GM23248 (cell line): Measurements from ENCODE around the gene AHRR. TPM values are rescaled to one million over a fixed set of nuclear protein-coding genes. Genes with fewer than 3 reads are reported as not detected.
A peak's percentile ranks its signal among the peaks of the same experiment; 100 is the strongest.
"Not testable (repeated sequence)": the region's sequence is repeated elsewhere in the genome, so short reads cannot be mapped to it uniquely, and the experiment has no call there.

Source experiments
- DNase-seq: peaks from one replicate; pipeline ENCODE4 v3.0.0-alpha.2; 2015
- H2AFZ ChIP-seq: fragments of 200-600 bp; sonication (generic); 2 replicates; pipeline ENCODE4 v1.6.1; 2016; ENCODE audit warnings: antibody characterized with exemption
- H3F3A ChIP-seq: fragments of 200-600 bp; sonication (generic); 2 replicates; pipeline ENCODE4 v1.6.1; 2016; ENCODE audit warnings: mild to moderate bottlenecking, antibody characterized with exemption, mixed run types; ENCODE audit not compliant: insufficient read depth
- H3K27ac ChIP-seq: fragments of 200-600 bp; sonication (generic); 2 replicates; pipeline ENCODE4 v1.5.1; 2016; ENCODE audit warnings: mild to moderate bottlenecking
- H3K27me3 ChIP-seq: fragments of 200-600 bp; sonication (generic); replicated peaks from 2 replicates; pipeline ENCODE4 v1.6.1; 2016; ENCODE audit warnings: mild to moderate bottlenecking; ENCODE audit not compliant: insufficient read depth
- H3K36me3 ChIP-seq: fragments of 200-600 bp; sonication (generic); 2 replicates; pipeline ENCODE4 v1.6.1; 2016; ENCODE audit warnings: low read depth, mild to moderate bottlenecking
- H3K4me1 ChIP-seq: fragments of 200-600 bp; sonication (generic); 2 replicates; pipeline ENCODE4 v1.6.1; 2016; ENCODE audit warnings: mild to moderate bottlenecking; ENCODE audit not compliant: insufficient read depth
- H3K4me2 ChIP-seq: fragments of 200-600 bp; sonication (generic); one replicate; pipeline ENCODE4 v1.6.1; 2016; ENCODE audit warnings: mild to moderate bottlenecking; ENCODE audit not compliant: unreplicated experiment
- H3K4me3 ChIP-seq: fragments of 200-600 bp; sonication (generic); 2 replicates; pipeline ENCODE4 v1.5.1; 2016; ENCODE audit warnings: mild to moderate bottlenecking
- H3K79me2 ChIP-seq: fragments of 200-600 bp; sonication (generic); 2 replicates; pipeline ENCODE4 v1.6.1; 2016; ENCODE audit warnings: mild to moderate bottlenecking; ENCODE audit not compliant: insufficient read depth
- H3K9ac ChIP-seq: fragments of 200-600 bp; sonication (generic); 2 replicates; pipeline ENCODE4 v1.6.1; 2016; ENCODE audit warnings: mild to moderate bottlenecking
- H3K9me2 ChIP-seq: fragments of 200-600 bp; sonication (generic); 2 replicates; pipeline ENCODE4 v1.6.1; 2016; ENCODE audit warnings: mixed run types, mild to moderate bottlenecking, moderate library complexity; ENCODE audit not compliant: insufficient read depth
- H3K9me3 ChIP-seq: fragments of 200-600 bp; sonication (generic); one replicate; pipeline ENCODE4 v1.6.1; 2017; ENCODE audit warnings: low read depth
- H4K20me1 ChIP-seq: fragments of 200-600 bp; sonication (generic); 2 replicates; pipeline ENCODE4 v1.6.0; 2016; ENCODE audit not compliant: insufficient read depth
- EZH2 ChIP-seq: fragments of 200-600 bp; sonication (generic); IDR thresholded peaks from 2 replicates; pipeline ENCODE4 v1.6.1; 2018; ENCODE audit warnings: antibody characterized with exemption, mild to moderate bottlenecking; ENCODE audit not compliant: insufficient read depth, poor library complexity, severe bottlenecking
- EZH2phosphoT487 ChIP-seq: fragments of 200-600 bp; sonication (generic); IDR thresholded peaks from 2 replicates; pipeline ENCODE4 v1.6.1; 2018; ENCODE audit warnings: antibody characterized with exemption, moderate library complexity, mild to moderate bottlenecking, low read depth; ENCODE audit not compliant: insufficient read depth
- WGBS, 2 experiments: methylation state at CpG; one replicate each; pipeline ENCODE4 v1.1.6; 2015 to 2017; ENCODE audit warnings: low lambda C conversion rate in 2 of 2, low coverage in 1 of 2; ENCODE audit errors: missing lambda C conversion rate in 2 of 2; 5-methylcytosine and 5-hydroxymethylcytosine counted together
- in situ Hi-C: fragments of 300-500 bp; cut with MboI; formaldehyde crosslinking; loops from 2 replicates; pipeline ENCODE4 v1.15.0; 2020
- polyA plus RNA-seq: library from polyadenylated mRNA; unstranded; fragments of >200 nt; fragmentation: Nextera tagmentation; extraction: Ambion mirVana; gene quantifications from 2 replicates; pipeline ENCODE4 v1.2.1, GENCODE V29; 2016
- total RNA-seq: library from RNA; depleted of rRNA; stranded (reverse); fragments of >200 nt; shearing (Covaris generic); gene quantifications from 2 replicates; pipeline ENCODE4 v1.2.3, GENCODE V29; 2014

The AHRR gene
- total and polyA plus RNA-seq, 2 experiments from 2014 or later: 13.2 to 33.7 TPM

GRCh38 chr5:378976-379742, 57.6 kb downstream of the AHRR start:
- no peak overlapping the region for H3K4me3 ChIP-seq
- in situ Hi-C loops: no loop called here
- peaks cover 8% of the 10 kb centered on the region; the same call in 1 of the 2 replicates for H3K36me3 ChIP-seq
- H3K27ac ChIP-seq: peak overlapping the region; percentile 81
- WGBS, 2 experiments: 87% methylated on average over 16 of the region's 16 CpGs
- H3K27me3 ChIP-seq: no peaks in the 10 kb centered on the region
- peak overlapping the region; percentile 63 for H3K9ac ChIP-seq
- H3K4me1 ChIP-seq: peaks cover 38% of the 10 kb centered on the region
- H3K79me2 ChIP-seq: peaks cover 43% of the 10 kb centered on the region
- peak; percentile 81 for DNase-seq
- peak overlapping the region; percentile 12 for H3K4me2 ChIP-seq
- H3K9me3 ChIP-seq: no peaks in the 10 kb centered on the region
- no peaks in the 10 kb centered on the region for H3K9me2 ChIP-seq
- no peaks in the 10 kb centered on the region for H4K20me1 ChIP-seq
- H3F3A ChIP-seq: peaks cover 43% of the 10 kb centered on the region
- TF ChIP-seq EZH2phosphoT487 (no peak), EZH2 (no peak)
- H2AFZ ChIP-seq: no peak overlapping the region

GRCh38 chr5:380701-381309, 59.3 kb downstream of the AHRR start:
- Histone ChIP-seq H3K9me2 (no peaks in the 10 kb centered on the region), H3K4me2 (no peak overlapping the region), H3K4me1 (peaks cover 35% of the 10 kb centered on the region), H3K27me3 (no peaks in the 10 kb centered on the region), H2AFZ (no peak overlapping the region), H3K79me2 (peaks cover 47% of the 10 kb centered on the region), H4K20me1 (no peaks in the 10 kb centered on the region), H3F3A (peaks cover 43% of the 10 kb centered on the region), H3K27ac (peak overlapping the region; percentile 81), H3K9me3 (no peaks in the 10 kb centered on the region), H3K9ac (peak overlapping the region; percentile 63), H3K36me3 (peaks cover 15% of the 10 kb centered on the region), H3K4me3 (no peak overlapping the region)
- TF ChIP-seq EZH2phosphoT487: no peak
- no peak for TF ChIP-seq EZH2
- peak; percentile 65 for DNase-seq
- 14 to 25% methylated on average over 2 of the region's 2 CpGs for WGBS, 2 experiments
- in situ Hi-C loops: no loop called here

DNA sequence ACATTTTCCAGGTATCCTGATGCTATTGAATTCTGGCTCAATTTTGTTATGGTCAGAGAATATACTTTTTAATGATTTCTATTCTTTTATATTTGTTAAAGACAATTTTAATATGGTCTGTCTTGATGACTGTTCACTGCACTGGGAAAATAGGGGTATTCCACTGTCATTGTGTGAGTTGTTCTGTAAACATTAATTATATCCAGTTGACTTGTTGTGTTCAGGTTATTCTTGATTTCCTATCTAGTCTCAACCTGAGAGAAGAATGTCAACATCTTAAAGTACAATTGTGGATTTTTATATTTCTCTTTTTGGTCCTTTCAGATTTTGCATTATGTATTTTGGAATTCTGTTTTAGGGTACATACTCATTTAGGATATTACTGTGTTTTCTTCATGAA, 61.6 kb downstream of the AHRR start:
- no peak overlapping the region for H3K9ac ChIP-seq
- H3K36me3 ChIP-seq: peaks cover 18% of the 10 kb centered on the region
- H3K79me2 ChIP-seq: peaks cover 60% of the 10 kb centered on the region
- no peak overlapping the region for H3K4me2 ChIP-seq
- H3K27me3 ChIP-seq: no peaks in the 10 kb centered on the region
- H4K20me1 ChIP-seq: no peaks in the 10 kb centered on the region
- peaks cover 33% of the 10 kb centered on the region for H3K4me1 ChIP-seq
- H3K27ac ChIP-seq: no peak overlapping the region
- in situ Hi-C loops: no loop called here
- no peaks in the 10 kb centered on the region for H3K9me3 ChIP-seq
- no peak overlapping the region for H3K4me3 ChIP-seq
- TF ChIP-seq EZH2 (no peak), EZH2phosphoT487 (no peak)
- no peak overlapping the region for H2AFZ ChIP-seq
- DNase-seq: no peak
- no peaks in the 10 kb centered on the region for H3K9me2 ChIP-seq
- H3F3A ChIP-seq: peaks cover 41% of the 10 kb centered on the region

- TF ChIP-seq EZH2phosphoT487 (no peak), EZH2 (no peak)
- 85 to 87% methylated on average over 3 of the region's 3 CpGs for WGBS, 2 experiments
- DNase-seq: no peak
- Histone ChIP-seq H3K36me3 (peaks cover 18% of the 10 kb centered on the region), H3K4me2 (no peak overlapping the region), H3K79me2 (peaks cover 60% of the 10 kb centered on the region), H3K4me1 (peaks cover 27% of the 10 kb centered on the region), H3K9me3 (no peaks in the 10 kb centered on the region), H3K9ac (no peak overlapping the region), H3K4me3 (no peak overlapping the region), H3K27me3 (no peaks in the 10 kb centered on the region), H4K20me1 (no peaks in the 10 kb centered on the region), H3K9me2 (no peaks in the 10 kb centered on the region), H3F3A (peaks cover 35% of the 10 kb centered on the region), H3K27ac (no peak overlapping the region), H2AFZ (no peak overlapping the region)
- in situ Hi-C loops: no loop called here
Measured at GRCh38 chr5:383621-384020, 62.1 kb downstream of the AHRR start.

- H3K4me3 ChIP-seq, H3K9me2 ChIP-seq, H3K27me3 ChIP-seq, DNase-seq, H3K4me2 ChIP-seq, H2AFZ ChIP-seq, H3K27ac ChIP-seq, H4K20me1 ChIP-seq, H3K9ac ChIP-seq, in situ Hi-C loops, H3K9me3 ChIP-seq: not testable (repeated sequence)
- Histone ChIP-seq H3K4me1 (peaks cover 17% of the 10 kb centered on the region), H3K79me2 (peaks cover 60% of the 10 kb centered on the region), H3K36me3 (peaks cover 18% of the 10 kb centered on the region), H3F3A (peaks cover 26% of the 10 kb centered on the region)
- WGBS, 2 experiments: 97 to 98% methylated on average over 7 of the region's 7 CpGs
Measured at GRCh38 chr5:384576-384975, 63.1 kb downstream of the AHRR start.
